ENCODE results near the gene PMP22.
"Not testable (repeated sequence)": the region's sequence is repeated elsewhere in the genome, so short reads cannot be mapped to it uniquely, and the experiment has no call there.

PMP22 gene

GRCh38 chr17:15210247-15210646 lies 54.9 kb downstream of the PMP22 start:
- POLR2A ChIA-PET: no interaction called here
- no peak for TF ChIP-seq CTCF (IDR thresholded peaks at IDR 0.05; ENCODE audit: control extremely low read depth, extremely low read depth, low read depth, missing control alignments)
- no peak for DNase-seq (ENCODE audit: extremely low spot score)
- CTCF ChIA-PET: no interaction called here

GRCh38 chr17:15203062-15203461 lies 62.1 kb downstream of the PMP22 start:
- CTCF ChIA-PET; POLR2A ChIA-PET; DNase-seq (ENCODE audit: extremely low spot score): not testable (repeated sequence)

GRCh38 chr17:15200574-15200973 lies 64.6 kb downstream of the PMP22 start:
- CTCF ChIA-PET; DNase-seq (ENCODE audit: extremely low spot score); POLR2A ChIA-PET: not testable (repeated sequence)

- DNase-seq (ENCODE audit: extremely low spot score): no peak
- no peak for TF ChIP-seq CTCF (IDR thresholded peaks at IDR 0.05; ENCODE audit: control extremely low read depth, extremely low read depth, low read depth, missing control alignments)
- POLR2A ChIA-PET: no interaction called here
- CTCF ChIA-PET: no interaction called here
Measured at GRCh38 chr17:15197229-15197628, 67.9 kb downstream of the PMP22 start.

GRCh38 chr17:15194859-15195277 lies 70.3 kb downstream of the PMP22 start:
- CTCF ChIA-PET: no interaction called here
- no peak for TF ChIP-seq CTCF (IDR thresholded peaks at IDR 0.05; ENCODE audit: control extremely low read depth, extremely low read depth, low read depth, missing control alignments)
- DNase-seq (ENCODE audit: extremely low spot score): no peak
- POLR2A ChIA-PET: no interaction called here

- no peak for TF ChIP-seq CTCF (IDR thresholded peaks at IDR 0.05; ENCODE audit: control extremely low read depth, extremely low read depth, low read depth, missing control alignments)
- no peak for DNase-seq (ENCODE audit: extremely low spot score)
- ChIA-PET CTCF (interaction anchor here (0.7 to 1.0 kb wide), 2 partner anchors 9 to 73 kb away, joined by 3 to 4 read pairs; no protein-coding TSS in a partner anchor), POLR2A (no interaction called here)
Measured at GRCh38 chr17:15185625-15185991, 79.5 kb downstream of the PMP22 start.

- ChIA-PET POLR2A (no interaction called here), CTCF (interaction anchor here (0.7 to 1.0 kb wide), 2 partner anchors 8 to 74 kb away, joined by 3 to 4 read pairs; no protein-coding TSS in a partner anchor)
- DNase-seq (ENCODE audit: extremely low spot score): no peak
- TF ChIP-seq CTCF (IDR thresholded peaks at IDR 0.05; ENCODE audit: control extremely low read depth, extremely low read depth, low read depth, missing control alignments): no peak
Measured at GRCh38 chr17:15184872-15185624, 80.1 kb downstream of the PMP22 start.

- no peak for DNase-seq (ENCODE audit: extremely low spot score)
- no peak for TF ChIP-seq CTCF (IDR thresholded peaks at IDR 0.05; ENCODE audit: control extremely low read depth, extremely low read depth, low read depth, missing control alignments)
- POLR2A ChIA-PET: no interaction called here
- CTCF ChIA-PET: interaction anchor here (1.0 to 1.7 kb wide), 2 partner anchors 11 to 70 kb away, joined by 3 to 4 read pairs; no protein-coding TSS in a partner anchor
Measured at GRCh38 chr17:15181816-15182215, 83.3 kb downstream of the PMP22 start.
